ENCODE data around the gene BPIFA1. TPM values are rescaled to one million over a fixed set of nuclear protein-coding genes. Genes with fewer than 3 reads are reported as not detected.

BPIFA1 gene
- total and polyA plus RNA-seq, 2 of the 8 experiments (the other 6 are each of a cell fraction or from before 2014, with no cell fraction given), result not detected

GRCh38 chr20:33209789-33210188 lies 26.0 kb upstream of the BPIFA1 start:
- Histone ChIP-seq H3K56ac (replicated peaks; ENCODE audit: insufficient read length, low read depth, low read length) (no peak overlapping the region), H3K23ac (ENCODE audit: insufficient read length) (no peak overlapping the region), H3K18ac (ENCODE audit: extremely low read depth, low read length) (no peak overlapping the region), H3K23me2 (ENCODE audit: low read depth, low read length) (no peaks in the 10 kb centered on the region), H4K20me1 (replicated peaks in 1 of 2; ENCODE audit: control insufficient read depth in 1 of 2, insufficient read depth in 2 of 2, low read length in 2 of 2) (peaks cover 0 to 3% of the 10 kb centered on the region in 2 experiments), H3K79me2 (ENCODE audit: control insufficient read depth in 1 of 2, insufficient read depth in 2 of 2, low read length in 2 of 2) (no peaks in the 10 kb centered on the region), H3K14ac (ENCODE audit: insufficient read length) (no peak overlapping the region), H4K5ac (ENCODE audit: insufficient read length, low read depth, low read length) (no peak overlapping the region), H2AK5ac (ENCODE audit: low read depth, low read length) (no peak overlapping the region), H3K4ac (replicated peaks; ENCODE audit: insufficient read length, low read depth, low read length) (no peak overlapping the region), H3K36me3 (ENCODE audit: control insufficient read depth in 2 of 4, insufficient read depth in 4 of 4, low read length in 3 of 4) (no peaks in the 10 kb centered on the region), H3K4me3 (ENCODE audit: extremely low read depth in 1 of 4, insufficient read depth in 2 of 4, low read depth in 3 of 4, low read length in 4 of 4) (no peak overlapping the region), H2BK20ac (ENCODE audit: low read length) (no peak overlapping the region), H4K91ac (replicated peaks; ENCODE audit: insufficient read length, low read length) (no peak overlapping the region), H3K27ac (ENCODE audit: low read depth, low read length) (no peak overlapping the region), H4K8ac (ENCODE audit: extremely low read depth, insufficient read depth, low read length) (no peak overlapping the region), H3K9ac (replicated peaks in 1 of 4; ENCODE audit: extremely low read depth in 1 of 4, low read depth in 3 of 4, low read length in 3 of 4) (no peak overlapping the region), H3K79me1 (ENCODE audit: low read depth, low read length) (no peaks in the 10 kb centered on the region), H2BK120ac (replicated peaks; ENCODE audit: low read depth, low read length) (no peak overlapping the region), H3K4me1 (replicated peaks in 1 of 4; ENCODE audit: control insufficient read depth in 3 of 4, insufficient read depth in 4 of 4, low read length in 3 of 4) (0 out of 7 replicates have a peak, but pooled peaks cover 0 to 2% (median 0%) of the 10 kb centered on the region in 4 experiments), H3K4me2 (ENCODE audit: insufficient read depth in 1 of 2, low read depth in 2 of 2, low read length in 2 of 2) (peak overlapping the region; percentile 44 to 53), H2BK5ac (ENCODE audit: low read depth, low read length) (no peak overlapping the region), H2BK12ac (ENCODE audit: low read depth, low read length) (no peak overlapping the region), H2AFZ (ENCODE audit: low read length) (0 out of 2 replicates have a peak overlapping the region, but pooled peaks have one; percentile 42), H2BK15ac (ENCODE audit: low read length) (no peak overlapping the region), H3K9me3 (ENCODE audit: insufficient read depth in 2 of 2, low read depth in 1 of 2, low read length in 1 of 2) (no peaks in the 10 kb centered on the region), H3K27me3 (replicated peaks in 1 of 4; ENCODE audit: control insufficient read depth in 3 of 4, extremely low read depth in 1 of 4, insufficient read depth in 3 of 4, low read length in 3 of 4) (peaks cover 0 to 3% (median 1%) of the 10 kb centered on the region in 4 experiments; a peak in 4 of 7 replicates)
- POLR2A ChIA-PET (ENCODE audit: partially characterized antibody), result no interaction called here
- FAIRE-seq (peak; percentile 90), DNase-seq (ENCODE audit: low read depth in 1 of 2, low spot score in 2 of 2) (peak in 1 of 2 experiments; percentile 89)
- 0 out of 4 replicates have a peak, but pooled peaks of 1 of the 2 experiments have one; percentile 55 for TF ChIP-seq HDAC2 (IDR thresholded peaks at IDR 0.05; ENCODE audit: borderline replicate concordance in 1 of 2, low read depth in 2 of 2, low read length in 2 of 2)
- peak; percentile 45 for TF ChIP-seq SAP30 (IDR thresholded peaks at IDR 0.05; ENCODE audit: insufficient read depth, insufficient replicate concordance, low read length)
- TF ChIP-seq, protein P1, sequence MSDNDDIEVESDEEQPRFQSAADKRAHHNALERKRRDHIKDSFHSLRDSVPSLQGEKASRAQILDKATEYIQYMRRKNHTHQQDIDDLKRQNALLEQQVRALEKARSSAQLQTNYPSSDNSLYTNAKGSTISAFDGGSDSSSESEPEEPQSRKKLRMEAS (IDR thresholded peaks at IDR 0.05), result 0 out of 2 replicates have a peak, but pooled peaks have one; percentile 29
- 0 out of 4 replicates have a peak, but pooled peaks of 1 of the 2 experiments have one; percentile 5 for TF ChIP-seq RAD21 (IDR thresholded peaks at IDR 0.05 in 1 of 2, conservative IDR thresholded peaks at IDR 0.05 in 1 of 2; ENCODE audit: low read depth in 2 of 2, low read length in 2 of 2)
- 0 out of 2 replicates have a peak, but pooled peaks have one; percentile 41 for TF ChIP-seq E2F6 (IDR thresholded peaks at IDR 0.05)
- no peak for TF ChIP-seq YY1 (IDR thresholded peaks at IDR 0.05; ENCODE audit: low read depth, low read length)
- peak; percentile 69 to 73; a peak in 2 of 4 replicates for TF ChIP-seq SIN3A (conservative IDR thresholded peaks at IDR 0.05 in 1 of 2, IDR thresholded peaks at IDR 0.05 in 1 of 2; ENCODE audit: low read depth in 1 of 2, low read length in 2 of 2)
- no peak for TF ChIP-seq JUN (IDR thresholded peaks at IDR 0.05; ENCODE audit: low read depth, low read length)
- 15% methylated on average over 13 of the region's 13 CpGs; no CpG with 5 or more reads in 1 of the 2 experiments for WGBS, 2 experiments (ENCODE audit: extremely low coverage in 1 of 2, insufficient coverage in 1 of 2, insufficient read length in 1 of 2, insufficient replicate concordance in 2 of 2, low coverage in 1 of 2, low lambda C conversion rate in 2 of 2, missing lambda C conversion rate in 1 of 2)
- CTCF ChIA-PET (ENCODE audit: partially characterized antibody), result interaction anchor here (1.3 to 2.1 kb wide), 3 partner anchors 27 to 53 kb away, joined by 4 to 8 read pairs (median 5); no protein-coding TSS in a partner anchor
